ENCODE results near the gene ADD1. TPM values are rescaled to one million over a fixed set of nuclear protein-coding genes. Genes with fewer than 3 reads are reported as not detected.

Gene ADD1
- total RNA-seq, 4 donors from 2014 or later, result 144 to 273 (median 203) TPM

DNA sequence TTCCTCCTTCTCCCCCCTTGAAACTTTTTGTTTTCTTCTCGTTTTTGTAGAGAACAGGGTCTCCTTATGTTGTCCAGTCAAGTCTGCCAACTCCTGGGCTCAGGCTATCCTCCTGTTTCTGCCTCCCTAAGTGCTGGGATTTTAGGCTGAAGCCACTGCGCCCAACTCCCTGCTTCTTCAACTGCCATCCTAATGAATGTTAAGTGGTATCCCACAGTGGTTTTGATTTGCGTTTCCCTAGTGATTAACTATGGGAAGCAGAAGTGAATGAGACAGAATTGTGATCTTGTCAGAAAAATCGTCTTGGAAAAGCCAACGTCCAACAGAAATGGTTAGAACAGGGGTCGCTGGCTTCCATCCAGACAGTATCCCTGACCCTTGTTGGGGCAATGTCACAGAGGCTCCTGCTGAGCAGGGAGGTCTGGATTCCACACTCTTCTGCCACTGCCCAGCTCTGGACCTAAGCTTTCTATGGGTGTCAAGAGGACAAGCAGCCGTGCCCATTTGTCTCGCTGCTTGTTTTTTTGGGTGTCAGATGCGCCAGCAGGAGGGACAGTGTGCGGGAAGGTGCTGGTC is 869 bp upstream of the ADD1 start:
- TF ChIP-seq, protein P1, sequence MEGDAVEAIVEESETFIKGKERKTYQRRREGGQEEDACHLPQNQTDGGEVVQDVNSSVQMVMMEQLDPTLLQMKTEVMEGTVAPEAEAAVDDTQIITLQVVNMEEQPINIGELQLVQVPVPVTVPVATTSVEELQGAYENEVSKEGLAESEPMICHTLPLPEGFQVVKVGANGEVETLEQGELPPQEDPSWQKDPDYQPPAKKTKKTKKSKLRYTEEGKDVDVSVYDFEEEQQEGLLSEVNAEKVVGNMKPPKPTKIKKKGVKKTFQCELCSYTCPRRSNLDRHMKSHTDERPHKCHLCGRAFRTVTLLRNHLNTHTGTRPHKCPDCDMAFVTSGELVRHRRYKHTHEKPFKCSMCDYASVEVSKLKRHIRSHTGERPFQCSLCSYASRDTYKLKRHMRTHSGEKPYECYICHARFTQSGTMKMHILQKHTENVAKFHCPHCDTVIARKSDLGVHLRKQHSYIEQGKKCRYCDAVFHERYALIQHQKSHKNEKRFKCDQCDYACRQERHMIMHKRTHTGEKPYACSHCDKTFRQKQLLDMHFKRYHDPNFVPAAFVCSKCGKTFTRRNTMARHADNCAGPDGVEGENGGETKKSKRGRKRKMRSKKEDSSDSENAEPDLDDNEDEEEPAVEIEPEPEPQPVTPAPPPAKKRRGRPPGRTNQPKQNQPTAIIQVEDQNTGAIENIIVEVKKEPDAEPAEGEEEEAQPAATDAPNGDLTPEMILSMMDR (IDR thresholded peaks at IDR 0.05; ENCODE audit: low read depth), result no peak

DNA sequence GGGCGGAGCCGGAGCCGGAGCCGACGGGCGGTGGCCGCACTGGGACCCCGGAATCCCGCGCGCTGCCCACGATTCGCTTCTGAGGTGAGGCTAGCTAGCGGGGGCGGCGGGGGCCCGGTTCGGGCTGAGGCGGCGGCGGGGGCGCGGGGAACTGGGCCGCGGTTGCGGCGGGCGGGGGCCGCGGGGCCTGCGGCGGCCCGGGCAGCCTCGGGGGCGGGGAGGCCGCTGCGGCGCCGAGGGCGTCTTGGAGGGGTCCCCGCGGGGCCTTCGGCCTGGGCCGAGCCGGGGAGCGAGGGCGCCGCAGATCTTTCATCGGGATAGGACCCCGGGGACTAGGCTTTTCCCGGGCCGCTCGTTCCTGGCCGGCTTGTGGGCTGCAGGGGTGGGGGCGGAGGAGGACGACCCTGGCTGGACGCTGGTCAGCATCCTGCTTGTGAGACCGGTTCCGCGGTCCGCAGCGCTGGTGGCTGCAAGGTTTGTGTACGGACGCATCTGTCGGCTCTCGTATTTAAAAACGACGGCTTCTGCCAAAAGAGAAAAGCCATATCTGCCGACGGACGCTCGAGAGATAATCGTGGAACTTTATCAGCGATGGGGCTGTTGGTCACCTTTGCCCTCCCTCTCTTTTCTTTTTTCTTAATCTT is 419 bp downstream of the ADD1 start:
- TF ChIP-seq, protein P1 (IDR thresholded peaks at IDR 0.05; ENCODE audit: low read depth), result no peak

DNA sequence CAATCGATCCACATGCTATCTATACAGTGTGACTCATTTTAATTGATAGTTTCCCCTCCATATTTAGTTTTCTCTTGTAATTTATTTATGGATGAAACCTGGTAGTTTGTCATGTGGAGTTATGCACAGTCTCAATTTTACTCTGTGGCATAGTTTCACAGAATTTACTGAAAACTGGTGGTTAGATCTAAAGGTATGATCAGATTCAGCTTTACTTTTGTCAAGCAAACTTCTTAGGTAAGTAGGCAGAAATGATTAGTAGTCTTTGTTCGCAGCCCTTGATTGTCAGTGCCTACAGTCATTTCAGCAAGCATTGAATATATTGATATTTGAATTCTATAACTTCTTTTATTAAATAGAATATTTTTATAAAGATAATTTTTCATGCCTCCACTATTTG is 2.5 kb downstream of the ADD1 start:
- TF ChIP-seq, protein P1 (IDR thresholded peaks at IDR 0.05; ENCODE audit: low read depth), result no peak

DNA sequence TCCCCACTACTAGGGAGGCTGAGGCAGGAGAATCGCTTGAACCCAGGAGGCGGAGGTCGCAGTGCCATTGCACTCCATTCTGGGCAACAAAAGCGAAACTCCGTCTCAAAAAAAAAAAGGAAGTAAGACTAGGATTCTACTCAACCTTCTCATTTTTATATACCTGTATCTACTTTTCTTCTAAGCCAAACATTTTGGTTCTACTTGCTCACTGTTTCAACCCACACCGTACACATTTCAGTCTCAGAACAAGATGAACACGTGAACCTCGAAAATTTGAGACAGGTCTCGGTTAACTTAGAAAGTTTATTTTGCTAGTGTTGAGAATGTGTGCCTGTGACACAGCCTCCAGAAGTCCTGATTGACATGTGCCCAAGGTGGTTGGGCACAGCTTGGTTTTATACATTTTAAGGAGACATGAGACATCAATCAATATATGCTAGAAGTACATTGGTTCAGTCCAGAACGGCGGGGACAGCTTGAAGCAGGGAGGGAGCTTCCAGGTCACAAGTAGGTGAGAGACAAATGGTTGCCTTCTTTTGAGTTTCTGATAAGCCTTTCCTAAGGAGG is 3.7 kb downstream of the ADD1 start:
- TF ChIP-seq, protein P1 (IDR thresholded peaks at IDR 0.05; ENCODE audit: low read depth), result no peak

DNA sequence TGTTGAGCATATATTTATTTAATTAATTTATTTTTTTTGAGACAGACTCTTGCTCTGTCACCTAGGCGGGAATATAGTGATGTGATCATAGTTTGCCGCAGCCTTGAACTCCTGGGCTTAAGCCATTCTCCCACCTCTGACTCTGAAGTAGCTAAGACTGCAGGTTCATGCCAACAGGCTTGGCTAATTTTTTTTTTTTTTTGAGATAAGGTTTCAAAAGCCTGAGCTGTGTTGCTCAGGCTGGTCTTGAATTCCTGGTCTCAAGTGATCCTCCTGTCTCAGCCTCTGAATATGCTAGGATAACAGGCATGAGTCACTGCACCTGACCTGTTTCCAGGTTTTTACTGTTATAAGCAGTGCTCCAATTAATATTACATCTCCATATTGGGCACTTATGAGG is 4.8 kb downstream of the ADD1 start:
- TF ChIP-seq, protein P1 (IDR thresholded peaks at IDR 0.05; ENCODE audit: low read depth), result no peak

DNA sequence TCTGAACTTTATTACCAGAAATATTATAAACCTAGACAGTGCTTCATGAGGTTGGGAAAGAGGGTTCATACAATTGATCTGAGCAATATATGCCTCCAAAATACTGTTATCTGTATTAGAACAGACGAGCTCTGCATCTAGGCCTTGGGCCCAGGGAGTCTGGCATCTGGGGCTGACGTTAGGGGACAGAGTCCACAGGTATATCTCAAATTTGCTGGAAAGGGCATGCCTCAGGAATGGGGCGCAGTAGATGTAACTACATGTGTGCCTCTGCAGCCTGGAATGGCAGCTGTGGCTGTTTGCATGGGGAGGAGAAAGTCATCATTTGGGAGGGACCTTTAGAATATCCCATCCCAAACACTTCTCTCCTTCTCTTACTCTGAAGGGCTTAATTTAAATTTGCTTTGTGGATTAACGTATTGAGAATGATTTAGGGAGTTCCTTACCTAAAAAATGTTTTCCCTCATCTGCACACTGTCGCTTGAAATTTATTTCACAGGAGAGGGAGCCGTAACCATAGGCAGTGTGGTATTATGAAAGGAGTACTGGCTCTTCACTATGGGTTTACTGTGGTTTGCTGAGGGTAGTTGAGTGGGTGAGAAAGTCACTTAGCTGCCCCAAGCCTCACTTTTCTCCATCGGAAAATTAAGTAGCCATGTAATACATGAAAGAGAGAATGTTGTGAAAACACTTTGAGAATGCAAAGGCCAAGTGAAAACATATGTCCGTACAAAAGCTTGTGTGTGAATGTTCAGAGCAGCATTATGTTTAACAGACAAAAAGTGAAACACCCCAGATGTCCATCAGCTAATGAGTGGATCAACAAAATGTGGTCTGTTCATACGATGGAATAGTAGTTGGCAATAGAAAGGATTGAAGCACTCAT is 5.9 kb downstream of the ADD1 start:
- TF ChIP-seq, protein P1 (IDR thresholded peaks at IDR 0.05; ENCODE audit: low read depth), result no peak
